Chondrocyte (in vitro differentiated cells): ENCODE data around the gene MUC12. TPM values are rescaled to one million over a fixed set of nuclear protein-coding genes. Genes with fewer than 3 reads are reported as not detected.
"Not testable (repeated sequence)": the region's sequence is repeated elsewhere in the genome, so short reads cannot be mapped to it uniquely, and the experiment has no call there.

Source experiments
- DNase-seq: peaks from one replicate; pipeline ENCODE4 v3.0.0; 2021; ENCODE audit warnings: mixed read lengths, low spot score
- H3K27ac Mint-ChIP-seq: one replicate; pipeline ENCODE4 v1.8.0; 2021; ENCODE audit warnings: mild to moderate bottlenecking, moderate library complexity, mixed read lengths; ENCODE audit not compliant: unreplicated experiment
- H3K27me3 Mint-ChIP-seq: 2 replicates; pipeline ENCODE4 v1.8.0; 2021; ENCODE audit warnings: low read depth, mixed read lengths
- H3K36me3 Mint-ChIP-seq: 2 replicates; pipeline ENCODE4 v1.8.0; 2021; ENCODE audit warnings: low read depth, mixed read lengths
- H3K4me1 Mint-ChIP-seq: 2 replicates; pipeline ENCODE4 v1.8.0; 2021; ENCODE audit warnings: low read depth, mild to moderate bottlenecking, mixed read lengths
- H3K4me3 Mint-ChIP-seq: one replicate; pipeline ENCODE4 v1.8.0; 2021; ENCODE audit warnings: mild to moderate bottlenecking, moderate library complexity, mixed read lengths; ENCODE audit not compliant: unreplicated experiment
- H3K9me3 Mint-ChIP-seq: 2 replicates; pipeline ENCODE4 v1.8.0; 2021; ENCODE audit warnings: low read depth, mixed read lengths
- long read RNA-seq: library from polyadenylated mRNA; stranded (forward); transcript quantifications from one replicate; pipeline ENCODE4 v2.0.0, GENCODE V29; 2021
- total RNA-seq: library from RNA; stranded (reverse); gene quantifications from 3 replicates; pipeline ENCODE4 v1.2.1, GENCODE V29; 2021
- TF ChIP-seq, protein P1 (sequence below): fragments of 200-600 bp; sonication (generic); IDR thresholded peaks from 2 replicates; pipeline ENCODE4 v1.5.0; 2021; ENCODE audit warnings: antibody characterized with exemption, mild to moderate bottlenecking, moderate library complexity

MUC12 gene, protein sequence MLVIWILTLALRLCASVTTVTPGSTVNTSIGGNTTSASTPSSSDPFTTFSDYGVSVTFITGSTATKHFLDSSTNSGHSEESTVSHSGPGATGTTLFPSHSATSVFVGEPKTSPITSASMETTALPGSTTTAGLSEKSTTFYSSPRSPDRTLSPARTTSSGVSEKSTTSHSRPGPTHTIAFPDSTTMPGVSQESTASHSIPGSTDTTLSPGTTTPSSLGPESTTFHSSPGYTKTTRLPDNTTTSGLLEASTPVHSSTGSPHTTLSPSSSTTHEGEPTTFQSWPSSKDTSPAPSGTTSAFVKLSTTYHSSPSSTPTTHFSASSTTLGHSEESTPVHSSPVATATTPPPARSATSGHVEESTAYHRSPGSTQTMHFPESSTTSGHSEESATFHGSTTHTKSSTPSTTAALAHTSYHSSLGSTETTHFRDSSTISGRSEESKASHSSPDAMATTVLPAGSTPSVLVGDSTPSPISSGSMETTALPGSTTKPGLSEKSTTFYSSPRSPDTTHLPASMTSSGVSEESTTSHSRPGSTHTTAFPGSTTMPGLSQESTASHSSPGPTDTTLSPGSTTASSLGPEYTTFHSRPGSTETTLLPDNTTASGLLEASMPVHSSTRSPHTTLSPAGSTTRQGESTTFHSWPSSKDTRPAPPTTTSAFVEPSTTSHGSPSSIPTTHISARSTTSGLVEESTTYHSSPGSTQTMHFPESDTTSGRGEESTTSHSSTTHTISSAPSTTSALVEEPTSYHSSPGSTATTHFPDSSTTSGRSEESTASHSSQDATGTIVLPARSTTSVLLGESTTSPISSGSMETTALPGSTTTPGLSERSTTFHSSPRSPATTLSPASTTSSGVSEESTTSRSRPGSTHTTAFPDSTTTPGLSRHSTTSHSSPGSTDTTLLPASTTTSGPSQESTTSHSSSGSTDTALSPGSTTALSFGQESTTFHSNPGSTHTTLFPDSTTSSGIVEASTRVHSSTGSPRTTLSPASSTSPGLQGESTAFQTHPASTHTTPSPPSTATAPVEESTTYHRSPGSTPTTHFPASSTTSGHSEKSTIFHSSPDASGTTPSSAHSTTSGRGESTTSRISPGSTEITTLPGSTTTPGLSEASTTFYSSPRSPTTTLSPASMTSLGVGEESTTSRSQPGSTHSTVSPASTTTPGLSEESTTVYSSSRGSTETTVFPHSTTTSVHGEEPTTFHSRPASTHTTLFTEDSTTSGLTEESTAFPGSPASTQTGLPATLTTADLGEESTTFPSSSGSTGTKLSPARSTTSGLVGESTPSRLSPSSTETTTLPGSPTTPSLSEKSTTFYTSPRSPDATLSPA (N-terminal part only)
- total RNA-seq: not detected in 3 replicates
- long read RNA-seq, partial matches to known transcripts: 0 of 1 reads
- long read RNA-seq, other reads (novel, unspliced or antisense): 1 of 1 reads

DNA sequence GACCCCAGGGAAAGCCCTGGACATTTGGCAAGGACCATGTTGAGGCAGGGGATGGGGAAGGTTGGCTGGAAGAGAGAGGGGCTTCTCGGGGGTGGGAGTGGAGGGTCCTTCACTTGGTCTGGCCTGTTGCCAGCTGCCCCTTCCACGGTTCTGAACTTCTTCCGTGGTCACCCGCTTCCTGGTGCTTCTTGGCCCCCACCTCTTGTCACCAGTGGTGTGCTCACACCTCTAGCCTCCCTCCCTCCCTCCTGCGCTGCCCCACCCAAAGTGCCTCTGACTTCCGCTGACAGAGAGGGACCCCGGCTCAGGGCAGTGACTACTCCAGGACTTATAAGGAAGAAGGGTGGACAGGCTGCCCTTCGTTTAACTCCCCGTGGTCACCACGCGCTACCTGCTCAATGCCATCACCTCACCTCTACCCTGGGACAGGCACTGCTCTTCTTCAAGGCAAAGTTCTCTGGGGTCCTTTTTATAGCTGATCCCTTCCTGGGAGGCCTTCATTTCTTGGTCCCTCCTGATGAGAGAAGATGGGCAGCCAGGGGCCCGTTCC lies at the start of gene MUC12:
Gene MUC12, plus strand, starts transcription at position 500 of the 550 bp plus-strand sequence. CDS start 58 bp downstream, outside the sequence.
- H3K4me3 Mint-ChIP-seq: no peak within 1 kb of the TSS
- TF ChIP-seq, protein P1, sequence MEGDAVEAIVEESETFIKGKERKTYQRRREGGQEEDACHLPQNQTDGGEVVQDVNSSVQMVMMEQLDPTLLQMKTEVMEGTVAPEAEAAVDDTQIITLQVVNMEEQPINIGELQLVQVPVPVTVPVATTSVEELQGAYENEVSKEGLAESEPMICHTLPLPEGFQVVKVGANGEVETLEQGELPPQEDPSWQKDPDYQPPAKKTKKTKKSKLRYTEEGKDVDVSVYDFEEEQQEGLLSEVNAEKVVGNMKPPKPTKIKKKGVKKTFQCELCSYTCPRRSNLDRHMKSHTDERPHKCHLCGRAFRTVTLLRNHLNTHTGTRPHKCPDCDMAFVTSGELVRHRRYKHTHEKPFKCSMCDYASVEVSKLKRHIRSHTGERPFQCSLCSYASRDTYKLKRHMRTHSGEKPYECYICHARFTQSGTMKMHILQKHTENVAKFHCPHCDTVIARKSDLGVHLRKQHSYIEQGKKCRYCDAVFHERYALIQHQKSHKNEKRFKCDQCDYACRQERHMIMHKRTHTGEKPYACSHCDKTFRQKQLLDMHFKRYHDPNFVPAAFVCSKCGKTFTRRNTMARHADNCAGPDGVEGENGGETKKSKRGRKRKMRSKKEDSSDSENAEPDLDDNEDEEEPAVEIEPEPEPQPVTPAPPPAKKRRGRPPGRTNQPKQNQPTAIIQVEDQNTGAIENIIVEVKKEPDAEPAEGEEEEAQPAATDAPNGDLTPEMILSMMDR: no peak

DNA sequence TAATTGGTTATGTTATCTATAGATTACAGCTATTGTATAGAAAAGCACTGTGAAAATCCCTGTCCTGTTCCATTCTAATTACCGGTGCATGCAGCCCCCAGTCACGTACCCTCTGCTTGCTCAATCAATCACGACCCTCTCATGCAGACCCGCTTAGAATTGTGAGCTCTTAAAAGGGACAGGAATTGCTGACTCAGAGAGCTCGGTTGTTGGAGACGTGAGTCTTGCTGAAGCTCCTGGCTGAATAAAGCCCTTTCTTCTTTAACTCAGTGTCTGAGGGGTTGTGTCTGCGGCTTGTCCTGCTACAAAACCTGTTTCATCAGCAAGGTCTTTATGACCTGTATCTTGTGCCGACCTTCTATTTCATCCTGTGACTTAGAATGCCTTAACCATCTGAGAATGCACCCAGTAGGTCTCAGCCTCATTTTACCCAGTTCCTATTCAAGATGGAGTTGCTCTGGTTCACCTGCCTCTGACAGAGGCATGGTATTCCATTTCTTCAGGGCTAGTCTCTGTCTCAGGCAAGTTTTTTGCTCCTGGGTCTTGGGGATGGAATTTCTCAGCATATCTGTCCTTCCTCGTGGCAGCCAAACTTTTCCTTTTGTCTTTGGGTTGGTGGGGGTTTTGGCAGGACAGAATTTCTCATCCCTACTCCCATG lies 49.5 kb upstream of the MUC12 start:
- H3K36me3 Mint-ChIP-seq, H3K4me3 Mint-ChIP-seq, H3K27ac Mint-ChIP-seq, H3K9me3 Mint-ChIP-seq, H3K4me1 Mint-ChIP-seq, DNase-seq: not testable (repeated sequence)
- H3K27me3 Mint-ChIP-seq: peaks cover 37% of the 10 kb centered on the region

More for the DNA sequence above, at the start of gene MUC12:
- peaks cover 65% of the 10 kb centered on the region for H3K27me3 Mint-ChIP-seq
- DNase-seq: no peak
- H3K4me1 Mint-ChIP-seq: peaks cover 6% of the 10 kb centered on the region
- no peak within 1 kb of the TSS for H3K27ac Mint-ChIP-seq
- peaks cover 2% of the 10 kb centered on the region for H3K9me3 Mint-ChIP-seq
- H3K36me3 Mint-ChIP-seq: peaks cover 4% of the 10 kb centered on the region

DNA sequence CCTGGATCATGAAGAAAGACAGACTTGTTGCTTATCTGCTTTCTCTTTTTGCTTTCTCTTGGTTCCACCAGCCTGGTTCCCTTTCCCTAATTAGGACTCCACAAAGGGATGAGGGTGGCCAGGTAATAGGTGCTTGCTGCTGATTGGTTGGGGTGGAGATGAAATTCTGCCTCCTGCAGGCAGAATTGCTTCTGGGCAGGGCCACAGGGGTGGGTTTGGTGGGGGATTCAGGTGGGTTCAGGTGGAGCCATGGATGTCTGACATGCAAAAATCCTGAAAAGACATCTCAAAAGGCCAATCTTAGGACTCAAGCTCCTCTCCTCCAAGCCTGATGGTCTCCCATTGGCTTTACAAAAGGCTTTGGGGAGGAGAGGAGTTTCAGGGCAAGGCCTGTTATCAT lies 48.3 kb upstream of the MUC12 start:
- DNase-seq: no peak
- TF ChIP-seq, protein P1: no peak
- no peaks in the 10 kb centered on the region for H3K36me3 Mint-ChIP-seq
- no peak overlapping the region for H3K27ac Mint-ChIP-seq
- H3K4me3 Mint-ChIP-seq: no peak overlapping the region
- H3K4me1 Mint-ChIP-seq: no peaks in the 10 kb centered on the region
- no peaks in the 10 kb centered on the region for H3K9me3 Mint-ChIP-seq
- H3K27me3 Mint-ChIP-seq: peaks cover 37% of the 10 kb centered on the region

DNA sequence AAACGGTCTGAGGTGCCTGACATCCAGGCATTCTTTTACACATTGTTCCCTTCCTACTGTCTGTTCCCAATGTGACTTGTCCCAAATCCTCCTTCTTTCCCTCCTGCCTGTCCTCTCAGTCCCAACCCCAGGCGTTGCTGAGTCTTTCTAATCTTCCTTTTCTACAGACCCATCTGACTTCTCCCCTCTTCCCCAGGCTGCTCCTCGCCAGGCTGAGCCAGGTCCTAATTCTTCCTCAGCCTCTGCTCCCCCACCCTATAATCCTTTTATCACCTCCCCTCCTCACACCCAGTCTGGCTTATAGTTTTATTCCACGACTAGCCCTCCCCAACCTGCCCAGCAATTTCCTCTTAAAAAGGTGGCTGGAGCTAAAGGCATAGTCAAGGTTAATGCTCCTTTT lies 45.7 kb upstream of the MUC12 start:
- not testable (repeated sequence) for H3K4me1 Mint-ChIP-seq, H3K9me3 Mint-ChIP-seq, H3K36me3 Mint-ChIP-seq, H3K4me3 Mint-ChIP-seq, H3K27ac Mint-ChIP-seq, DNase-seq
- H3K27me3 Mint-ChIP-seq: peaks cover 35% of the 10 kb centered on the region

DNA sequence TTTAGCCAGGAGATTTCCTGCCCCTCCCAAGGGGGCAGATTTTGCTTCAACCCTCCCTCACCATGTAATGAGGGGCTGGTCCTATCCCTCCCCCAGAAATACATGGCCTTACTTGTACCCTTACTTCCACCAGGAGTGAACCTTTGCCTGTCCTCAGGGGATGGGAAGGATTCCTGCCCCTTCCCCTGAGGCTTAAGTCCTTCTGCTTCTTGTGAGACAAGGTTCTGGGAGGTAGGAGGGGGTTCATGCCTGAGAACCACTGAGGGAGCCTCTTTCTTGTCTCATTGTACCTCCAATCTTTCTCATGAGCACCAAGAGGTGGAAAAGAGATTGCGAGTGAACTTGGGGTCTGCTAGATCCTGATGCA lies 39.6 kb upstream of the MUC12 start:
- Mint-ChIP-seq H3K4me1 (no peaks in the 10 kb centered on the region), H3K27me3 (peaks cover 5% of the 10 kb centered on the region), H3K9me3 (peaks cover 5% of the 10 kb centered on the region), H3K36me3 (peaks cover 3% of the 10 kb centered on the region), H3K27ac (no peak overlapping the region), H3K4me3 (no peak overlapping the region)
- no peak for DNase-seq
- TF ChIP-seq, protein P1: no peak
